A549 (cell line): ENCODE results near the gene ZGPAT. TPM values are rescaled to one million over a fixed set of nuclear protein-coding genes. Genes with fewer than 3 reads are reported as not detected.

Source experiments
- ATAC-seq, 2 experiments: fragments of 200-7000 bp in 1 of 2; fragments of >200 bp in 1 of 2; cut with Nextera tagmentation in 1 of 2; cut with Tn5 transposase in 1 of 2; 3 replicates each; pipeline versions ENCODE4 v1.8.0 to v1.9.1; 2018 to 2020; ENCODE audit warnings: mild to moderate bottlenecking in 1 of 2, moderate library complexity in 1 of 2
- CTCF ChIA-PET: fragments of 300-600 bp; sonication (Branson Sonifier 250); formaldehyde crosslinking; extraction: SDS; loops from one replicate; lab custom pipeline; 2021; ENCODE audit warnings: antibody characterized with exemption, inconsistent platforms; lab: Yijun Ruan, JAX
- POLR2A ChIA-PET: fragments of 350-600 bp; formaldehyde crosslinking; extraction: SDS; loops from one replicate; lab custom pipeline; 2021; ENCODE audit warnings: antibody characterized with exemption, inconsistent platforms; lab: Yijun Ruan, JAX
- DNase-seq, 2 experiments: peaks; one replicate each; pipeline versions ENCODE4 v3.0.0 to v3.0.0-alpha.2; 2011 to 2016; ENCODE audit warnings: low read depth in 1 of 2, low spot score in 1 of 2
- FAIRE-seq: peaks from 2 replicates; lab custom pipeline; 2011; peaks lifted over from hg19 to GRCh38; lab: Jason Lieb, UNC
- H3K27ac ChIP-seq, 2 experiments: fragments of >200 bp; sonication (Bioruptor Twin); formaldehyde crosslinking; 3 replicates each; pipeline ENCODE4 v1.5.1; 2016 to 2017
- H3K4me1 ChIP-seq: fragments of >200 bp; sonication (Bioruptor Twin); formaldehyde crosslinking; 3 replicates; pipeline ENCODE4 v1.6.1; 2016
- H3K4me2 ChIP-seq: fragments of >200 bp; sonication (Bioruptor Twin); formaldehyde crosslinking; 3 replicates; pipeline ENCODE4 v1.6.1; 2016
- H3K4me3 ChIP-seq: fragments of >200 bp; sonication (Bioruptor Twin); formaldehyde crosslinking; 3 replicates; pipeline ENCODE4 v1.5.1; 2016
- H3K9me3 ChIP-seq: fragments of >200 bp; sonication (Bioruptor Twin); formaldehyde crosslinking; 3 replicates; pipeline ENCODE4 v1.6.1; 2016
- BHLHE40 ChIP-seq: IDR thresholded peaks from 2 replicates; pipeline ENCODE4 v1.6.1; 2012; ENCODE audit warnings: low read depth, low read length, inconsistent platforms
- CBX8 ChIP-seq: fragments of 200-600 bp; sonication (generic); IDR thresholded peaks from 2 replicates; pipeline ENCODE4 v1.6.1; 2016
- CEBPB ChIP-seq, 2 experiments: fragments of >200 bp in 1 of 2; sonication (Bioruptor Twin) in 1 of 2; formaldehyde crosslinking in 1 of 2; IDR thresholded peaks; 2 replicates each; pipeline ENCODE4 v1.6.1; 2012 to 2016
- CHD2 ChIP-seq: fragments of 150-350 bp; IDR thresholded peaks from 2 replicates; pipeline ENCODE4 v1.6.1; 2014; ENCODE audit warnings: low read length; ENCODE audit not compliant: partially characterized antibody
- CTCF ChIP-seq: fragments of >200 bp; sonication (Bioruptor Twin); formaldehyde crosslinking; IDR thresholded peaks from 3 replicates; pipeline ENCODE4 v1.5.1; 2016
- E2F6 ChIP-seq: IDR thresholded peaks from 2 replicates; pipeline ENCODE4 v1.6.1; 2012; ENCODE audit warnings: low read depth, borderline replicate concordance
- EHF ChIP-seq: fragments of 250-450 bp; sonication (Bioruptor Pico); IDR thresholded peaks from 2 replicates; pipeline ENCODE4 v1.5.0; 2020; ENCODE audit warnings: mild to moderate bottlenecking
- EP300 ChIP-seq, 2 experiments: fragments of >200 bp; sonication (Bioruptor Twin); formaldehyde crosslinking; IDR thresholded peaks; 2 replicates in 1 of 2; 3 replicates in 1 of 2; pipeline ENCODE4 v1.6.1; 2016 to 2017
- ESRRA ChIP-seq: fragments of 150-350 bp; IDR thresholded peaks from 2 replicates; pipeline ENCODE4 v1.6.1; 2014; ENCODE audit warnings: mild to moderate bottlenecking, low read length, borderline replicate concordance
- FOSL2 ChIP-seq, 2 experiments: fragments of 450-650 bp in 1 of 2; fragments of >200 bp in 1 of 2; sonication (Bioruptor Twin) in 1 of 2; formaldehyde crosslinking; IDR thresholded peaks; 2 replicates each; pipeline versions ENCODE4 v1.5.0 to v1.6.1; 2016 to 2020; ENCODE audit warnings: mild to moderate bottlenecking in 1 of 2, moderate library complexity in 1 of 2
- HOXA7 ChIP-seq: fragments of 250-450 bp; sonication (Bioruptor Pico); IDR thresholded peaks from 2 replicates; pipeline ENCODE4 v1.5.0; 2020; ENCODE audit warnings: mild to moderate bottlenecking, moderate library complexity
- JUN ChIP-seq, 2 experiments: fragments of >200 bp; sonication (Bioruptor Twin); formaldehyde crosslinking; IDR thresholded peaks; 2 replicates in 1 of 2; 3 replicates in 1 of 2; pipeline ENCODE4 v1.6.1; 2016 to 2017
- JUNB ChIP-seq: fragments of >200 bp; sonication (Bioruptor Twin); formaldehyde crosslinking; IDR thresholded peaks from 2 replicates; pipeline ENCODE4 v1.6.1; 2016
- KDM1A ChIP-seq: fragments of 200-600 bp; sonication (generic); IDR thresholded peaks from 2 replicates; pipeline ENCODE4 v1.6.1; 2016; ENCODE audit warnings: low read depth, mild to moderate bottlenecking
- KDM5A ChIP-seq: fragments of 200-600 bp; sonication (generic); IDR thresholded peaks from 2 replicates; pipeline ENCODE4 v1.6.1; 2016; ENCODE audit warnings: antibody characterized with exemption, mild to moderate bottlenecking
- NR3C1 ChIP-seq: fragments of >200 bp; sonication (Bioruptor Twin); formaldehyde crosslinking; IDR thresholded peaks from 3 replicates; pipeline ENCODE4 v1.6.1; 2017
- POLR2A ChIP-seq: IDR thresholded peaks from 2 replicates; pipeline ENCODE4 v1.6.1; 2012; ENCODE audit warnings: mild to moderate bottlenecking, low read length
- RAD21 ChIP-seq, 2 experiments: fragments of >200 bp in 1 of 2; sonication (Bioruptor Twin) in 1 of 2; formaldehyde crosslinking in 1 of 2; IDR thresholded peaks in 1 of 2; conservative IDR thresholded peaks in 1 of 2; 2 replicates in 1 of 2; 3 replicates in 1 of 2; pipeline ENCODE4 v1.6.1; 2012 to 2018; ENCODE audit warnings: inconsistent platforms in 1 of 2
- RARB ChIP-seq: fragments of 250-450 bp; sonication (Bioruptor Pico); IDR thresholded peaks from 2 replicates; pipeline ENCODE4 v1.8.0; 2021; ENCODE audit warnings: mild to moderate bottlenecking, moderate library complexity
- RFX5 ChIP-seq: fragments of 450-650 bp; IDR thresholded peaks from 2 replicates; pipeline ENCODE4 v1.7.1; 2014; ENCODE audit warnings: antibody characterized with exemption, mild to moderate bottlenecking, moderate library complexity
- TFCP2L1 ChIP-seq: fragments of 250-450 bp; sonication (Bioruptor Pico); IDR thresholded peaks from 2 replicates; pipeline ENCODE4 v1.5.0; 2021; ENCODE audit warnings: mild to moderate bottlenecking
- USF2 ChIP-seq: fragments of 450-650 bp; IDR thresholded peaks from 2 replicates; pipeline ENCODE4 v1.6.1; 2014; ENCODE audit warnings: antibody characterized with exemption
- ZC3H11A ChIP-seq: fragments of 450-650 bp; IDR thresholded peaks from 2 replicates; pipeline ENCODE4 v1.6.1; 2014; ENCODE audit warnings: antibody characterized with exemption, mild to moderate bottlenecking
- ZFP36 ChIP-seq: fragments of 450-650 bp; IDR thresholded peaks from 2 replicates; pipeline ENCODE4 v1.6.1; 2014; ENCODE audit warnings: borderline replicate concordance; ENCODE audit not compliant: partially characterized antibody
- ZNF302 ChIP-seq: fragments of 250-450 bp; sonication (Bioruptor Pico); IDR thresholded peaks from 2 replicates; pipeline ENCODE4 v1.9.0; 2021; ENCODE audit warnings: inconsistent platforms, mild to moderate bottlenecking, moderate library complexity
- WGBS: methylation state at CpG from one replicate; pipeline ENCODE4 v1.1.6; 2017; ENCODE audit errors: missing lambda C conversion rate; 5-methylcytosine and 5-hydroxymethylcytosine counted together
- polyA plus RNA-seq, 4 experiments: library from polyadenylated mRNA; depleted of rRNA in 3 of 4; stranded (reverse); fragments of >200 nt; fragmentation: RNase III in 1 of 4; extraction: RNeasy Plus Mini Kit Qiagen cat#74134 plus additional on column Dnase treatment in 1 of 4; gene quantifications; 2 replicates in 3 of 4; 3 replicates in 1 of 4; pipeline ENCODE4 v1.2.3, GENCODE V29; 2011 to 2017

ZGPAT gene
- polyA plus RNA-seq, 2 of the 4 experiments (the other 2 are of a cell fraction), result 9.5 to 23.9 TPM

- 55% methylated on average over 17 of the region's 18 CpGs for WGBS
- Histone ChIP-seq H3K4me3 (no peak overlapping the region), H3K4me2 (no peak overlapping the region), H3K4me1 (peaks cover 11% of the 10 kb centered on the region), H3K9me3 (no peaks in the 10 kb centered on the region), H3K27ac (no peak overlapping the region)
- POLR2A ChIA-PET, result no interaction called here
- TF ChIP-seq JUNB (no peak), HOXA7 (no peak), KDM5A (no peak), ESRRA (no peak), EP300 (IDR thresholded peaks at IDR 0.05) (no peak), RARB (CRISPR knock-in tag) (no peak), CEBPB (IDR thresholded peaks at IDR 0.05) (no peak), CTCF (no peak), ZC3H11A (no peak)
- FAIRE-seq (no peak), ATAC-seq (no peak; a peak in 1 of 6 replicates), DNase-seq (no peak)
- CTCF ChIA-PET, result interaction anchor here (0.5 kb wide), 1 partner anchor 80 kb away, joined by 3 read pairs; no protein-coding TSS in a partner anchor
Observed at GRCh38 chr20:63782051-63782471, 74.2 kb downstream of the ZGPAT start.

- WGBS, result 95% methylated on average over 5 of the region's 12 CpGs
- H3K27ac ChIP-seq, result no peak overlapping the region
- no peaks in the 10 kb centered on the region for H3K9me3 ChIP-seq
- ChIA-PET CTCF (interaction anchor here (0.5 to 2.7 kb wide), 2 partner anchors 81 to 82 kb away, joined by 3 to 8 read pairs; partner anchors contain the start of gene TPD52L2), POLR2A (no interaction called here)
- TF ChIP-seq CHD2 (no peak), RFX5 (no peak), ZFP36 (no peak), EHF (CRISPR knock-in tag) (no peak), CBX8 (no peak), NR3C1 (no peak), BHLHE40 (no peak), CTCF (no peak), KDM1A (no peak), CEBPB (IDR thresholded peaks at IDR 0.05) (no peak), RARB (CRISPR knock-in tag) (no peak), TFCP2L1 (CRISPR knock-in tag) (no peak), RAD21 (conservative IDR thresholded peaks at IDR 0.05 in 1 of 2, IDR thresholded peaks at IDR 0.05 in 1 of 2) (no peak), ZC3H11A (no peak), POLR2A (no peak), FOSL2 (IDR thresholded peaks at IDR 0.05) (no peak), FOSL2 (CRISPR knock-in tag; IDR thresholded peaks at IDR 0.05) (no peak), USF2 (no peak), JUN (IDR thresholded peaks at IDR 0.05) (no peak), E2F6 (no peak), ZNF302 (CRISPR knock-in tag) (no peak)
- peaks cover 11% of the 10 kb centered on the region for H3K4me1 ChIP-seq
- FAIRE-seq (no peak), DNase-seq (no peak), ATAC-seq (no peak)
- no peak overlapping the region for H3K4me2 ChIP-seq
- no peak overlapping the region for H3K4me3 ChIP-seq
Observed at GRCh38 chr20:63782521-63782971, 74.7 kb downstream of the ZGPAT start.
